22Rv1 (cell line): ENCODE data around the gene ASB3.

Experiments
- CTCF ChIP-seq: fragments of 450-650 bp; IDR thresholded peaks from 2 replicates; pipeline ENCODE4 v1.5.1; 2017; ENCODE audit warnings: mild to moderate bottlenecking
- ZFX ChIP-seq: fragments of 450-650 bp; IDR thresholded peaks from 2 replicates; pipeline ENCODE4 v1.6.1; 2017; ENCODE audit warnings: antibody characterized with exemption, borderline replicate concordance

DNA sequence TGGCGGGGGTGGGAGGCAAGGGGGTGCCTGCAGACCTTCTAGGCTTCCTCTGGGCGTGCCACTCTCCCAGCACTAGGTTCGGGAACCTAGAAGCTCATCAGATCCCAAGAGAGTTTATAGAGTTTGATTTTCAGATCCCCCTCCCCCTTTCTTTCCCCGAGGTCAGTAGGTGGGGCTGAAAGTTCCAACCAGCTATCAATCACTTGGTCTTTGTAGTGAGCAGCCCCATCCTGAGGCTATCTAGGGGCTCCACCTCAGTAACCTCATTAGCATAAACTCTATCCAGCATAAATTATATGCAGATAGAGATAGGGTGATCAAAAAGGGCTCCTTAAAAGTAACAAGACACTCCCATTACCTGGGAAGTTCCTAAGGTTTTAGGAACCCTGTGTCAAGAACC lies 32.9 kb upstream of the ASB3 start:
- TF ChIP-seq CTCF (no peak), ZFX (no peak)
